WTC11 (cell line): ENCODE results near the gene RBM45. TPM values are rescaled to one million over a fixed set of nuclear protein-coding genes. Genes with fewer than 3 reads are reported as not detected.

Experiments used
- ATAC-seq: fragments of 200-7000 bp; cut with Tn5 transposase; 2 replicates; pipeline ENCODE4 v1.10.0; 2021; ENCODE audit warnings: mild to moderate bottlenecking, moderate library complexity
- CTCF ChIA-PET: fragments of 300-600 bp; sonication (Branson Sonifier 250); formaldehyde crosslinking; loops from one replicate; lab custom pipeline; 2021; ENCODE audit warnings: antibody characterized with exemption; lab: Charles Lee
- POLR2A ChIA-PET: fragments of 350-600 bp; sonication (Branson Sonifier 250); formaldehyde crosslinking; loops from one replicate; lab custom pipeline; 2021; ENCODE audit warnings: antibody characterized with exemption; lab: Charles Lee
- DNase-seq: peaks from one replicate; pipeline ENCODE4 v3.0.0; 2021; ENCODE audit warnings: low spot score
- H3K27ac Mint-ChIP-seq: 2 replicates; pipeline ENCODE4 v1.8.0; 2021; ENCODE audit warnings: mixed read lengths
- H3K27me3 Mint-ChIP-seq: 2 replicates; pipeline ENCODE4 v1.8.0; 2021; ENCODE audit warnings: low read depth, mild to moderate bottlenecking, moderate library complexity, mixed read lengths
- H3K36me3 Mint-ChIP-seq: 2 replicates; pipeline ENCODE4 v1.8.0; 2021; ENCODE audit warnings: mixed read lengths
- H3K4me1 Mint-ChIP-seq: 2 replicates; pipeline ENCODE4 v1.8.0; 2022; ENCODE audit warnings: mixed read lengths
- H3K4me3 Mint-ChIP-seq: 2 replicates; pipeline ENCODE4 v1.8.0; 2021; ENCODE audit warnings: mild to moderate bottlenecking, moderate library complexity, mixed read lengths
- H3K9me3 Mint-ChIP-seq: 2 replicates; pipeline ENCODE4 v1.8.0; 2021; ENCODE audit warnings: mixed read lengths
- CREM ChIP-seq: sonication (generic); formaldehyde crosslinking; IDR thresholded peaks from 2 replicates; pipeline ENCODE4 v1.8.1; 2022; ENCODE audit warnings: mild to moderate bottlenecking, missing genetic modification reagents, moderate library complexity
- FOXJ3 ChIP-seq: sonication (generic); formaldehyde crosslinking; IDR thresholded peaks from 2 replicates; pipeline ENCODE4 v1.9.0; 2021; ENCODE audit warnings: missing genetic modification reagents, mild to moderate bottlenecking, borderline replicate concordance
- IRF2 ChIP-seq: sonication (generic); formaldehyde crosslinking; IDR thresholded peaks from 2 replicates; pipeline ENCODE4 v1.8.0; 2022; ENCODE audit warnings: low read depth, missing genetic modification reagents, borderline replicate concordance
- KAT7 ChIP-seq: sonication (generic); formaldehyde crosslinking; IDR thresholded peaks from 2 replicates; pipeline ENCODE4 v1.8.1; 2023; ENCODE audit warnings: missing genetic modification reagents, mild to moderate bottlenecking, borderline replicate concordance
- MXD4 ChIP-seq: fragments of 250-450 bp; sonication (Bioruptor Pico); IDR thresholded peaks from 2 replicates; pipeline ENCODE4 v1.8.0; 2021; ENCODE audit warnings: mild to moderate bottlenecking, moderate library complexity, borderline replicate concordance
- NR1H2 ChIP-seq: sonication (generic); formaldehyde crosslinking; IDR thresholded peaks from 2 replicates; pipeline ENCODE4 v1.9.0; 2021; ENCODE audit warnings: mild to moderate bottlenecking, moderate library complexity, missing genetic modification reagents
- SOX15 ChIP-seq: fragments of 250-450 bp; sonication (Bioruptor Pico); IDR thresholded peaks from 2 replicates; pipeline ENCODE4 v1.9.0; 2021; ENCODE audit warnings: mild to moderate bottlenecking
- TP53 ChIP-seq: sonication (generic); formaldehyde crosslinking; IDR thresholded peaks from 2 replicates; pipeline ENCODE4 v1.8.1; 2023; ENCODE audit warnings: mild to moderate bottlenecking, missing genetic modification reagents
- ZNF232 ChIP-seq: sonication (generic); formaldehyde crosslinking; IDR thresholded peaks from 2 replicates; pipeline ENCODE4 v1.8.0; 2022; ENCODE audit warnings: mild to moderate bottlenecking, missing genetic modification reagents
- total RNA-seq: library from RNA; stranded (reverse); gene quantifications from 3 replicates; pipeline ENCODE4 v1.2.3, GENCODE V29; 2021
- TF ChIP-seq, protein P1 (sequence below): fragments of 250-450 bp; sonication (Bioruptor Pico); IDR thresholded peaks from 2 replicates; pipeline ENCODE4 v1.9.0; 2021; ENCODE audit warnings: mild to moderate bottlenecking
- TF ChIP-seq, protein P2 (sequence below): fragments of 250-450 bp; sonication (Bioruptor Pico); IDR thresholded peaks from 2 replicates; pipeline ENCODE4 v1.9.0; 2021; ENCODE audit warnings: moderate library complexity, mild to moderate bottlenecking, inconsistent platforms, borderline replicate concordance
- TF ChIP-seq, protein P3 (sequence below): sonication (generic); formaldehyde crosslinking; IDR thresholded peaks from 2 replicates; pipeline ENCODE4 v1.8.1; 2022; ENCODE audit warnings: low read depth, missing genetic modification reagents, borderline replicate concordance
- TF ChIP-seq, protein P4 (sequence below): sonication (generic); formaldehyde crosslinking; IDR thresholded peaks from 2 replicates; pipeline ENCODE4 v1.8.1; 2023; ENCODE audit warnings: mild to moderate bottlenecking, missing genetic modification reagents, moderate library complexity

Gene RBM45
- total RNA-seq, 1 experiment from 2014 or later = 9.2 TPM

DNA sequence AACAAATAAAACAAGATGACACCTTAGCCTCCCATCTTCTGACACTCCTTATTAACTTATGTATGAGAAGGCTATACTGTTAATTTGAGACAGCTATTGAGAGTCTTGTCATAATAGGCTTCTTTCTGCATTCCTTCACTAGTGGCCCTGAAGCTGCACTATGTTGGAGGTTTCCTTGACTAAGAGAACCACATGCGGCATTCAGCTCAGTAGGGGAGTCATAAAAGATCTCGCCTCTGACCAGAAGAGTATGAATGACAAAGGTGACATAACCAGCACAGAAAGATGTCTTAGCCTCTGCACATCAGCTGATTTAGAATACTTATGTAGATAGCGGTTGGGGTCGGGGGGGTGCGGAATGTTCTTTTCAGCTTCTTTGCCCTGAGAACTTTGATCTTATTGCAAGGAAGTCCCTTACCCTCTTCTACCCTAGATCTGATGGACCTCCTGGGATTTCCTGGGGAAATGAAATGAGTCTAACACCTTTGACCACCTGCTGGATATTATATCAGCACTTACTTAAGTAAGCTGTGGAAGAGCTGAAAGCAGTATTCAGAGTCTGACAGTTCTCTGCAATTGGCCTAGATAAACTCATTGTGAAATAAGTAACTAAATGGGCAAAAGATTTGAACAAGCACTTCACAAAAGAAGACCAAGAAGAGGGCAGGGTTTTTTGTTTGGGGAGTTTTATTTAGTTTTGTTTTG lies 24.2 kb downstream of the RBM45 start (continued):
- TF ChIP-seq, protein P1, sequence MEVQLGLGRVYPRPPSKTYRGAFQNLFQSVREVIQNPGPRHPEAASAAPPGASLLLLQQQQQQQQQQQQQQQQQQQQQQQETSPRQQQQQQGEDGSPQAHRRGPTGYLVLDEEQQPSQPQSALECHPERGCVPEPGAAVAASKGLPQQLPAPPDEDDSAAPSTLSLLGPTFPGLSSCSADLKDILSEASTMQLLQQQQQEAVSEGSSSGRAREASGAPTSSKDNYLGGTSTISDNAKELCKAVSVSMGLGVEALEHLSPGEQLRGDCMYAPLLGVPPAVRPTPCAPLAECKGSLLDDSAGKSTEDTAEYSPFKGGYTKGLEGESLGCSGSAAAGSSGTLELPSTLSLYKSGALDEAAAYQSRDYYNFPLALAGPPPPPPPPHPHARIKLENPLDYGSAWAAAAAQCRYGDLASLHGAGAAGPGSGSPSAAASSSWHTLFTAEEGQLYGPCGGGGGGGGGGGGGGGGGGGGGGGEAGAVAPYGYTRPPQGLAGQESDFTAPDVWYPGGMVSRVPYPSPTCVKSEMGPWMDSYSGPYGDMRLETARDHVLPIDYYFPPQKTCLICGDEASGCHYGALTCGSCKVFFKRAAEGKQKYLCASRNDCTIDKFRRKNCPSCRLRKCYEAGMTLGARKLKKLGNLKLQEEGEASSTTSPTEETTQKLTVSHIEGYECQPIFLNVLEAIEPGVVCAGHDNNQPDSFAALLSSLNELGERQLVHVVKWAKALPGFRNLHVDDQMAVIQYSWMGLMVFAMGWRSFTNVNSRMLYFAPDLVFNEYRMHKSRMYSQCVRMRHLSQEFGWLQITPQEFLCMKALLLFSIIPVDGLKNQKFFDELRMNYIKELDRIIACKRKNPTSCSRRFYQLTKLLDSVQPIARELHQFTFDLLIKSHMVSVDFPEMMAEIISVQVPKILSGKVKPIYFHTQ (CRISPR knock-in tag) = no peak
- TF ChIP-seq TP53 (CRISPR knock-in tag) (no peak), SOX15 (CRISPR knock-in tag) (no peak), ZNF232 (CRISPR knock-in tag) (no peak), IRF2 (no peak)

DNA sequence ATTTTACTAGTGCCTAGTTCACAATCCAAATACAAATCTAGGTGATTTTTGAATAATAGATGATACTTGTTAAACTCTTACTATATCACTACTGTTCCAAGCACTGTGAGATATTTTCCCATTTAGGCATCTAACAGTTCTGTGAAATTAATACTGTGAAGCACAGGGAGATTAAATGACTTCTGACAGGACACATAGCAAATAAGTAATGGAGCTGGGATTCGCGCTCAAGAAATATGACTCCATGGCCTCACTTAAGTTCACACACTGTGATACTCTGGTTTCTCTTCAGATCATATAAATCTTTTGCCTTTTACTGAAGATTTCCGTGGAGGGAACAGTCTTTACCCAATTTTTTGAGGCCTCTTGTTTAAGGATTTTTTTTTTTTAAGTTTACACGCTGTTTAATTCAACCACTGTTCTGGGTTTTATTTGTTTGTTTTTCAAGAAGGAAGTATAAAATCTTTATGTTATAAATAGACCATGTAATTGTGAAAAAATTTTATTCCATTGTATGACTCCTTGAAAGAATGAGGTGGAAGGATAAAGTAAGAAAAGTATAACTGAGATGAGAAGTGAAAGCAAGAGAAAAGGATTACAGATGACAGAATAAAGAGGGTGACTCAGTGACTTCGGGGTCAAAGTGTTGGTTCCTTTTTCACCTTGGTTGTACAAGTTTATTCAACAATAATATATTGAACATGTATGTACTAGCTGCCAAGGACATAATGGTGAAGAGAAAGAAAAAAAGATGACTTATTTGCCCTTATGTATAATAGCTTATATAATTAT lies 30.2 kb downstream of the RBM45 start:
- H3K4me1 Mint-ChIP-seq = no peaks in the 10 kb centered on the region
- H3K9me3 Mint-ChIP-seq = no peaks in the 10 kb centered on the region
- no peaks in the 10 kb centered on the region; the same call in 1 of the 2 replicates for H3K27me3 Mint-ChIP-seq
- no peak for ATAC-seq
- CTCF ChIA-PET = no interaction called here
- H3K27ac Mint-ChIP-seq = no peak overlapping the region
- TF ChIP-seq, protein P2, sequence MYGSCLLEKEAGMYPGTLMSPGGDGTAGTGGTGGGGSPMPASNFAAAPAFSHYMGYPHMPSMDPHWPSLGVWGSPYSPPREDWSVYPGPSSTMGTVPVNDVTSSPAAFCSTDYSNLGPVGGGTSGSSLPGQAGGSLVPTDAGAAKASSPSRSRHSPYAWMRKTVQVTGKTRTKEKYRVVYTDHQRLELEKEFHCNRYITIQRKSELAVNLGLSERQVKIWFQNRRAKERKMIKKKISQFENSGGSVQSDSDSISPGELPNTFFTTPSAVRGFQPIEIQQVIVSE = no peak
- TF ChIP-seq CREM (CRISPR knock-in tag) = no peak
- no peak for TF ChIP-seq FOXJ3 (CRISPR knock-in tag)
- no peak for TF ChIP-seq KAT7 (CRISPR knock-in tag)
- TF ChIP-seq MXD4 (CRISPR knock-in tag) = no peak
- no peak for TF ChIP-seq SOX15 (CRISPR knock-in tag)
- TF ChIP-seq NR1H2 (CRISPR knock-in tag) = no peak
- TF ChIP-seq, protein P3, sequence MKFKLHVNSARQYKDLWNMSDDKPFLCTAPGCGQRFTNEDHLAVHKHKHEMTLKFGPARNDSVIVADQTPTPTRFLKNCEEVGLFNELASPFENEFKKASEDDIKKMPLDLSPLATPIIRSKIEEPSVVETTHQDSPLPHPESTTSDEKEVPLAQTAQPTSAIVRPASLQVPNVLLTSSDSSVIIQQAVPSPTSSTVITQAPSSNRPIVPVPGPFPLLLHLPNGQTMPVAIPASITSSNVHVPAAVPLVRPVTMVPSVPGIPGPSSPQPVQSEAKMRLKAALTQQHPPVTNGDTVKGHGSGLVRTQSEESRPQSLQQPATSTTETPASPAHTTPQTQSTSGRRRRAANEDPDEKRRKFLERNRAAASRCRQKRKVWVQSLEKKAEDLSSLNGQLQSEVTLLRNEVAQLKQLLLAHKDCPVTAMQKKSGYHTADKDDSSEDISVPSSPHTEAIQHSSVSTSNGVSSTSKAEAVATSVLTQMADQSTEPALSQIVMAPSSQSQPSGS (CRISPR knock-in tag) = no peak
- TF ChIP-seq, protein P4, sequence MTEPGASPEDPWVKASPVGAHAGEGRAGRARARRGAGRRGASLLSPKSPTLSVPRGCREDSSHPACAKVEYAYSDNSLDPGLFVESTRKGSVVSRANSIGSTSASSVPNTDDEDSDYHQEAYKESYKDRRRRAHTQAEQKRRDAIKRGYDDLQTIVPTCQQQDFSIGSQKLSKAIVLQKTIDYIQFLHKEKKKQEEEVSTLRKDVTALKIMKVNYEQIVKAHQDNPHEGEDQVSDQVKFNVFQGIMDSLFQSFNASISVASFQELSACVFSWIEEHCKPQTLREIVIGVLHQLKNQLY (CRISPR knock-in tag) = no peak
- TF ChIP-seq, all 79 proteins: peak for 0
- DNase-seq = no peak
- no peaks in the 10 kb centered on the region for H3K36me3 Mint-ChIP-seq
- H3K4me3 Mint-ChIP-seq = no peak overlapping the region
- POLR2A ChIA-PET = no interaction called here

DNA sequence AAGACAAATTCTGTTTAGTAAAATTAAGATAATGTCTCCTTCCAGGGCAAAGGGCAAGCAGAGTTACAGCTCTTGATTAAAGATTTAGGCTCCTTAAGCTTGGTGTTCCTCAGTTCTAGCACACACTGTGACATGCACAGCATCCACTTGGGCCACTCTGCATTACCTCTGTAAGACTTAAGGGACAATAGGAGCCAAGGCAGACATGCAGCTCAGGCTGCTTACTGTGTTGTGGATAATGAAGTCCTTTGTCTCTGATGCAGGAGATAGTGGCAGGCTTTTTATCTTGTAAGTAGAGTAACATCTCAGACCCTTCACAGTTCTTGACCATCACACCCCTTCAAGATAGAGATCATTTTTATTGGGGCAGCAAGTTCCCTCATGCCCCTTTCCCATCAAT lies 31.2 kb downstream of the RBM45 start:
- no peak overlapping the region for H3K4me3 Mint-ChIP-seq
- CTCF ChIA-PET = interaction anchor here (1.3 kb wide), 1 partner anchor 271 kb away, joined by 3 read pairs; no protein-coding TSS in a partner anchor
- DNase-seq = no peak

More for the DNA sequence above, 31.2 kb downstream of the RBM45 start:
- H3K4me1 Mint-ChIP-seq = no peaks in the 10 kb centered on the region
- no peaks in the 10 kb centered on the region for H3K36me3 Mint-ChIP-seq
- TF ChIP-seq, protein P3 (CRISPR knock-in tag) = no peak
- H3K27ac Mint-ChIP-seq = no peak overlapping the region
- H3K27me3 Mint-ChIP-seq = no peaks in the 10 kb centered on the region; the same call in 1 of the 2 replicates
- peak; percentile 68 for ATAC-seq
- POLR2A ChIA-PET = no interaction called here
- no peaks in the 10 kb centered on the region for H3K9me3 Mint-ChIP-seq
